Activated CD4-positive, alpha-beta T cell treated with anti-CD3 and anti-CD28 coated beads for 48 hours (primary cell): Measurements from ENCODE around the gene PLK3.
"Not testable (repeated sequence)": the region's sequence is repeated elsewhere in the genome, so short reads cannot be mapped to it uniquely, and the experiment has no call there.

Experiments
- DNase-seq: peaks from one replicate; pipeline ENCODE4 v3.0.0-alpha.2; 2020

The PLK3 gene

DNA sequence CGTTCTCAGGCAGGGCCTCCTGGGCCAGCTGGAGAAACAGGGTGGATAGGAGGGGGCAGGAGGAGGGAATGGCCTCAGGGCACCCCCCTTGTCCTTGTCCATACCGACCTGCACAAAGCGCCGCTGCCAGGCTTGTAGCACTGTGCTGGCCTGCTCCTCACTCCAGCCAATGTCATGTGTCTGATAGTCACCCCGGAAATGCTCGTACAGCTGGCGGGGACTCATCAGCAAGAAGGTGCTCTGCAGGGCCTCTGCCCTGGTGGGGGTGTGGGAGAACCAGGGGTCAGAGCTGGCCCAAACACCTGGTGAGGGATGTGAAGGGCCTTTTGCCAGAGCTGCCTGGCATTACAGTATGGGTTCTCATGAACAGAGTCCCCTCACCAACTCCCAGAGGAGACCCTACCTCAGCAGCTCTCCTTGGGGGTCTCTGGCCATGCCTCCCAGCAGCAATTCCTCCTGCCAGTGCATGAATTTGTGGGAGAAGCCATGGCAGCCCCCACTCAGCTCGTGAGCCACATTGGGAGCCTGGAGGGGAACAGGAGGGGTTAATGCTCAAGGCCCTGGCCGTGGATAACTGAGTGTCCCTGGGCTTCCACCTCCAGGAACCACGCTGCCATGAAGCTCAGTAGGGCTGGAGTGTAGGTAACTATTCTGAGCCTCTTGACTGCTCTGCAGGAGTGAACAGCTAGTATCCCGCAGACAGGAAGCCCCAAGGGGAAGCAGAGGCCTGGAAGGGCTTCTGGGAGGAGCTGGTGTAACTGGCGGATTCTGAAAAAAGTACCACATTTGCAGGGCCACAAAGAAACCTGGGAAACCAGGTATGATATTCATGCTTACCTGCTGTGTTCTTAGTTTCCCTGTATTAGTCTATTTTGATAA lies 29.6 kb downstream of the PLK3 start:
- DNase-seq, result no peak

- DNase-seq, result no peak
Observed at GRCh38 chr1:44830900-44831304, 30.7 kb downstream of the PLK3 start.

- no peak for DNase-seq
Observed at GRCh38 chr1:44831516-44831915, 31.3 kb downstream of the PLK3 start.

DNA sequence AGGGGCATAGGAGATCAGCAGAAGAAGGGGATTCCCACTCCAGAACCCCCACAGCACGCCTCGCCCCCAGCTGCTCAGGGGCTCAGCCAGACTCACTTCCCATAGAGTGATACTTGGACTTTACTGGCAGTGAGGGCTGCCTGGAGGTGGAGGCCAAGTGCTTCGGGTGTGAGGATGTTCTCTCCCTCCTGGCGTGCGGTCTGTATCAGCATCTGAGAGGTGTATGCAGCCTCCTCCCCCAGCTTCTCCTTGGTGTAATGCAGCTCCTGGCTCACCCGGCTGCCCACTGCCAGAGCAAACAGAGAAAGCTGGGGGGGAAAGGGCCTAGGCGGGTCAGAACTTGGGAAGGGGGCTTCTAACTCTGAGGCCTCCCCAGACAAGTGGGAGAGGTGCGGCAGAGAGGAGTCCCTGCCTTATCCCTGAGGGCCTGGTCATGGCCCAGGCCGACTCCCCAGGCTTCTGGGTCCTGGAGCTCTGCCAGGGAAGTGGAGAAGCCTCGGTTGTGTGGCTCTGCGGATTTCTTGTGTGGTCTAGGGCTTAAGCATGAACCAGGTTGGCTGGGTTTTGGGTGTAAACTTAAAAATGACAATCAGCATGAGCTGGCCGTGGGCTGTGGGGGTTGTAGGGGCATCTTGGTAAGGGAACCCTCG lies 32.0 kb downstream of the PLK3 start:
- DNase-seq, result no peak

DNA sequence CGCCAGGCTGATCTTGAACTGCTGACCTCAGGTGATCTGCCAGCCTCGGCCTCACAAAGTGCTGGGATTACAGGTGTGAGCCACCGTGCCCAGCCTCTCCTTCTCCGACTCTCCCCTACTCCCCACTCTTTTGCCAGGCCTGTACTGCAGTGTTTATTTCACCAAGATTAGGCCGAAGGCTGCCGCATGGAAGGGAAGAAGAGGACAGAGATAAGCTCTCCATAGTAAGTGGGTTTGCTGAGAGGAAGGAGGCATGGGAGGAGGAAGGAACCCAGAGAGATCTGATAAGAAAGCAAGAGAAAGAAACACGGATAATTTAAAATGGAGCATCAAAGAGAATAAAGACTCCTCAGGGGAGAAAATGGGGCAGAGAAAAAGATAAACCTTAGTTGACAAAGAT lies 34.2 kb downstream of the PLK3 start:
- no peak for DNase-seq

GRCh38 chr1:44835738-44836675 lies 35.8 kb downstream of the PLK3 start:
- peak; percentile 95 for DNase-seq

GRCh38 chr1:44838294-44838693 lies 38.1 kb downstream of the PLK3 start:
- DNase-seq, result not testable (repeated sequence)

DNA sequence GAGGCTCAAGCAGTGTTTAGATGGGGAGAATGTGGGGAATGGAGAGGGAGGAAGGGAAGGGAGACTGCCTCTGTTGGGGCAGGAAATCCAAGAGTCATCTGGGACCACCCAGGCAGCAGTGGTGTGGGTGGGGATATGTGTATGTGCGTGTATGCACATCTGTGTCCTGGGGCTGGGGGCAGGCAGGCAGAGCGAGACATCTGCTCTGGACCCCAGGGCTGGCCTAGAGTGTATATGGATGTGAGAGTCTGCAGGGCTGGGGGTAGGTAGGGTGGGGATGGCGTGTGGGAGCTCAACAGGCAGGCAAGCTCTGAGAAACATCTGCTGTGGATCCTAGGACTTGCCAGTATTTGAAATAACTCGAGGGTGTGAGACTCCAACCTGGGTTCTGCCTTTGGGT lies 39.4 kb downstream of the PLK3 start:
- no peak for DNase-seq

DNA sequence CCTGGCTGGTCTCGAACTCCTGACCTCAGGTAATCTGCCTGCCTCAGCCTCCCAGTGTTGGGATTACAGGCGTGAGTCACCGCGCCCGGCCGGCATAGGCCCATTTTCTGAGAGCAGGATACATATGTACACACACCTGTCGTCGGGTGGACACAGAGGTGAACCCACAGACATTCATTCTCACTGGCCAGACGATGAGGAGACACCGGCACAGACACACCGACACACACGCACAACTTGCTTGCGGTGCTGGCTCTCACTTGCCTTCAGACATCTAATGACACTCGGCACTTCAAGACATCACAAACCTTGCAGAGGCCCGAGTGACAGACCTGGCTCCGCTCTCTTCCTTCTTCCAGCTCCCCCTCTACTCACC lies 42.3 kb downstream of the PLK3 start:
- DNase-seq, result no peak

- no peak for DNase-seq
Observed at GRCh38 chr1:44842862-44843655, 42.9 kb downstream of the PLK3 start, which contains the start of gene PTCH2. Gene PTCH2 (minus strand): TSS chr1:44843253. CDS start chr1:44842932, 321 bp downstream.

- DNase-seq, result no peak
Observed at GRCh38 chr1:44846985-44847384, 46.8 kb downstream of the PLK3 start.

DNA sequence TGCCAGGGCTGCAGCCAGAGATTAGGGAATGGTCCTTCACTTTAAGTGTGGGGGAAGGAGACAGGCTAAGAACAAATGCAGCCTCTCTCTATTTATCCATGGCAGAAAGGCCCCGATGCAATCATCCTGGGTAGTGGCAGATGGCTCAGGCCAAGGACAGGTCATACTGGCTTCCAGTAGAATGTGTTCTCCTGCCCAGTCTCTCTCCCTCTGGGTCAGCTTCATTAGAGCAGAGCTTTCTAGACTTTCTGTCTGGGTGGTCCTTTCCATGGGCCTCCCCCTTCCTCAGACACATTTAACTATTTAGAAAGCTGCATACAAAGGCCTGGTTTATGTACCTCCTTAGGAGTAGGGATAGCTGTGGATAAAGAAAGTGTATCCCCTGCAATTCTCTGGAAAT lies 47.7 kb downstream of the PLK3 start:
- no peak for DNase-seq

DNA sequence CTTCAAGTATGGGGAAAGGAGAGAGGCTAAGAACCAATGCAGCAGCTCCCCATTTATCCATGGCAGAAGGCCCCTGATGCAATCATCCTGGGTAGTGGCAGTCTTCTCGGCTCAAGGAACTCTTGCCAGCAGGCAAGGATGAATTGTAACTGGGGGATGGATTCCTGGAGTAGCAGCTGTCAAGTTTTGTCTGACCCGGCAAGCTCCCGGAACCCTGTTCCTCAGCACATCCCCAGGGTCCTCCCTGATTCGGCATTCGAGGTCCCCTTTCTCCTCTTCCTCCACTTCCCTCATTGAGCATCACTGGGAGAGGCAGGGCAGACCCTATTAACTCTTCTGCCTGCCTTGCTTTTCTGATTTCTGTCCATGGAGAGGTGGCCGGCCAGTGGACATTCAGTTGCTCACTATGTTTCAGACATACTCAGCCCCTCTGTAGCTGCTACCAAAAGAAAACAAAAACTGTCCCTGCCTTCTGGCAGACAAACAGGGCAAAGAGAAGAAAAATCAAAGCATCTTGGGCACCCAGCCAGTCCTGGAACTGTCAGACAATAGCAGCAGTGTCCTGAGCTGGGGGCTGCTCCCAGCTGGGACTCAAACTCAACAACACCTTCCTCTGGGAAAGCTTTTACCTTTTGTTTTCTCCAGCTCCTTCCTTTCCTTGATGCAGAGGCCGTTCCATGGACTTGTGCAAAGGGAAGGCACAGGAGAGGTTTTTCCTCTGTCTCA lies 48.4 kb downstream of the PLK3 start:
- DNase-seq, result no peak

DNA sequence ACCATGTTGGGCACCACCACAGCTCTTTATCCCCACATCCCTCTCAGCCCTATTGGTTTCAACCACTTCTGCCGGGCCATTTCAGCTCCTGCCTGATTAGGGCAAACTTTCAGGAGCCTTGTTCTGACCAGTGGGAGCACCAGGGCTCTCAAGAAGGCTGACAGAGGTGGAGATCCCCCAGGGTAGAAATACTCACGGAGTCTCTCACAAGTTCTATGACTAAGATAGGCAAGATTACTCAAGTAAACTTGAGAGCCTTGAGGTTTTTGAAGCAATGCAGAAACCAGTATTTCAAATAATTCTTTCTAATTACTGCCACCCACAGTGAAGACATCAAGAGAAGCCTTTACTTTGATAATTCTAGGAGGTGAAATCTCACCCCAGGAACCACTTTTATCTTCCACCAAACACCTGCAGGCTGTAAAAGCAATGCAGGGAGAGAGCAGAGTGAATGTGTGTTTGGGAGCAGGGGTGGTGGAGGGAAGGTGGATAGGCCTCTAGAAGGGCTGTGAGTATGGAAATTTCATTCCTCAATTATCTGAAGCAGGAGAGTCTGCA lies 49.5 kb downstream of the PLK3 start:
- DNase-seq, result no peak

DNA sequence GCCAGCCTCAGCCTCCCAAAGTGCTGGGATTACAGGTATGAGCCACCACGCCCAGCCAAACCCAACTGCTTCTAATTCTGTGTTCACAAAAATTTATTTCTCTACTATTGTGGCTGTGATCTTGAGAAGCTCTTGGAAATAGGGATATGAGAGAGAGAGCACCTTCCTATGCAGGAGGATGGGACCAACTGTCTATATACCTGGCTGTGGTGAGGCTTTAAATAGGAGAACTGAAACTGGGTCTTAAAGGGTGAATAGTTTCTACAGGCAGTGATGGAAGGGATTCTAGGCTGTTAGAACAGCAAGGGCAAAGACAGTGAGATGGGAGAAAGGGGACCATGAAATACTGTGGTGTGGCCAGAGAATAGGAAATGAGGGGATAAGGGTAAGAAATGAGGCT lies 51.1 kb downstream of the PLK3 start:
- DNase-seq, result no peak

- no peak for DNase-seq
Observed at GRCh38 chr1:44853201-44853600, 53.0 kb downstream of the PLK3 start.

DNA sequence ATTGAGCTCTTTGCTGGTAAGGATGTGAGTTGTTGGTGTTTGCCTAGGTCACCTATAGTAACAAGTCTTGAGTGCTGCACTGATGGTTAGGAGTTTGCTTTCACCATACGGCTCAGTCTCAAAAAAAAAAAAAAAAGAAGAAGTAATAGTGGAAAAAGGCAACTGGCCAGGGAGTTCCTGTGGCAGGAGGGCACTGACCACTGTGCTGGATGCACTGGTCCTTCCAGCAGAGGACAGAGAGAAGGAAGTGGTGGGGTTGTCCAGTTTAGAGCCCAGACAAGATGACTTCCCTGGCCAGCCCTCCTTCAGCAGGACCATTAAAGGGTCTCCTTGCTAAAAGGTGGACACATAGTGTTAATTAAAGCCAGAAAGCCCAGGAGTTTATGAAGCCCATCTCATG lies 54.8 kb downstream of the PLK3 start:
- DNase-seq, result no peak
